GM12875 (cell line): ENCODE measurements around the gene MTFR2.
"Not testable (repeated sequence)": the region's sequence is repeated elsewhere in the genome, so short reads cannot be mapped to it uniquely, and the experiment has no call there.

ENCODE experiments used
- H3K4me3 ChIP-seq: one replicate; pipeline ENCODE4 v1.5.1; 2011; ENCODE audit warnings: low read depth, low read length, control low read depth
- CTCF ChIP-seq: IDR thresholded peaks from 2 replicates; pipeline ENCODE4 v1.5.1; 2011; ENCODE audit warnings: low read depth, mild to moderate bottlenecking, control low read depth, inconsistent platforms, low read length, moderate library complexity, borderline replicate concordance; ENCODE audit not compliant: insufficient read depth

Gene MTFR2

DNA sequence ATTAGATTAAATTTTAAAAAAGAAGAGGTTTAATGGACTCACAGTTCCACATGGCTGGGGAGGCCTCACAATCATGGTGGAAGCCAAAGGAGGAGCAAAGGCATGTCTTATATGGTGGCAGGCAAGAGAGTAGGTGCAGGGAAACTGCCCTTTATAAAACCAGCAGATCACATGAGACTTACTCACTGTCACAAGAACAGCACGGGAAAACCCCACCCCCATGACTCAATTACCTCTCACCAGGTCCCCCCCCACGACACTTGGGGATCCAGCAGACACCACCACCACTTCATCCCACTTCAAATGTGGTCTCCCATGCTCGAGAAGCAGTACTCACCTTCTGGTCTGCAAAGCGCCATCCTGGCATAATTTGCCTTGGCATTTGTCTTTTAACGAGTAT lies 24.6 kb downstream of the MTFR2 start:
- TF ChIP-seq CTCF, result no peak
- H3K4me3 ChIP-seq, result no peak overlapping the region

DNA sequence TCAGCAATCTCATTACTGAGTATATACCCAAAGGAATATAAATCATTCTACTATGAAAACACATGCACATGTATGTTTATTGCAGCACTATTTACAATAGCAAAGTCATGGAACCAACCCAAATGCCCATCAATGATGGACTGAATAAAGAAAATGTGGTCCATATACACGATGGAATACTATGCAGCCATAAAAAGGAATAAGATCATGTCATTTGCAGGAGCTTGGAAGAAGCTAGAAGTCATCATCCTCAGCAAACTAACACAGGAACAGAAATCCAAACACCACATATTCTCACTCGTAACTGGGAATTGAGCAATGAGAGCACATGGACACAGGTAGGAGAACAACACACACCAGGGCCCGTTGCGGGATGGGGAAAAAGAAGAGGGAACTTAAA lies 25.1 kb downstream of the MTFR2 start:
- not testable (repeated sequence) for H3K4me3 ChIP-seq

DNA sequence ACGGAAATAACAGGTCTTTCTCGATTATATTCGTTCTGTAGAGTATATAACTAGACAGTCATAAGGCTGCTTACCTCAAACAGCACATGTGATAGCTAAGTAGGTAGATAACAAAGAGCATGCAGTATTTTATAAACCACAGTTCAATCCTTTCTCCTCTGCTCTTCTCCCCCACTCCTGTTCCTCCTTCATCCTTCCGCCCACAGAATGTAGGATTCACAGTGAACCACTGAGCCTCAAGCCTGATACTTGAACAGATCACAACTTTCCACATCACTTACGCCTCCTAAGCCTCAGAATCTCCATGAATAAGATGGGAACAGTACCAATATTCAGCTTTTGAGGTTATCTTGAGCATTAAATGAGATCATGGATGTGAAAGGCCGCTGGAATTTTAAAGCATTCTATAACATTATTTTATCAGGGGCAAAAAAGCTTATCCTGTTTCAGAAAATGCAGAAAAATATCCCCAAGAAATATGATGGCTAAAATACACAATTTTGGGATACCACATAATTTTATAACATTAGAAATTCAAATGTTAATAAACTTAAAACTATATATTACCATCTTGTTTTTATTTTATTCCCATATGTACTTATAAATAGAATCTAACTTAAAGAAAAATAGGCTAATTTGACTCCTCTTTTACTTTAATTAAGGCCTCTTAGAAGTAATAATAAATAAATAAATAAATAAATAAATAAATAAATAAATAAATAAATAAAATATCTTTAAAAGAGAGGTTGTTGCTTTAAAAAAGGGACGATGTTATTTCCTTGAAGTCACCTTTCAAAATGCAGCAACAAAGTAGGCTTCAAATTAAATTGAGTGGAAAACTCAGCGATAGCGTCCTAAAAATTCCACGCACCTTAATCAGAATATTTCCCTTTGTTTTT lies 33.4 kb downstream of the MTFR2 start:
- no peak for TF ChIP-seq CTCF
- H3K4me3 ChIP-seq, result no peak overlapping the region

DNA sequence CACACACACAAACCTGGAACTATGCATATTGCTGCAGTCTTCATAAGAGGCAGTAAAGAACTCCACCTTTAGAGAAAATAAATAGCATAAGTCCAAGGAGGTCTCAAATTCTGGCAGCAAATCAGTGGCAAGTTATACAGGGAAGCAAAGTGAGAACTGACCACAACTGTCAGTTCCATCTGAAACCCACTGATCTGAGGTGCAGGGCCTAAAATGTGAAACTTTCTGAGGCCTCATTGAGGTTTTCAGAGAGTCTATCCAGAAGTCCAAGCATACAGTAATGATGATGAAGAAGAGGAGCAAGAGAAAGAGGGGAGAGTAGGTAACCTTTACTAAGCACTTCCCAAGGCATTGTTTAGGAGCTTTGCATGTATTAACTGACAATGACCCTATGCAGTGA lies 36.3 kb downstream of the MTFR2 start:
- no peak for TF ChIP-seq CTCF
- H3K4me3 ChIP-seq, result no peak overlapping the region

- H3K4me3 ChIP-seq, result no peak overlapping the region
- TF ChIP-seq CTCF, result no peak
These were observed 37.0 kb downstream of the MTFR2 start for GRCh38 chr6:136213012-136213539.

DNA sequence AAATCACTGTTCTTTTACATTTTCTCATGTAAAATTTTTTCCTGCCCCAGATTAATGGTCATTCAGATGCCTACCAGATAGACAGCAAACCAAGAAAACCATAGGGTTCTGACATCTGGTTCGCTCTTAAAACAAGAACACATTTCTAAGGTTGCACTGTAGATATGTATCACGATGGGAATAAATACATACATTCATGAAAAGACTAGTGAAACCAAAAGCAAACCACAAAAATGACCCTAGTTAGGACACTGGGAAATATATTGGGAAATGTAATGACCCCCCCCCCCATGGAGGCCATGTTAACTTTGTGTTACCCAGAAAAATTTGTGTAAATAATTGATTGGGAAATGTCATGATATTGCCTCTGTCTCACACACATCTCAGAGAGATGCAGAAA lies 37.5 kb downstream of the MTFR2 start:
- no peak for TF ChIP-seq CTCF

GRCh38 chr6:136210398-136211165 lies 39.5 kb downstream of the MTFR2 start:
- no peak overlapping the region for H3K4me3 ChIP-seq
- TF ChIP-seq CTCF, result no peak

More for the DNA sequence above, 37.5 kb downstream of the MTFR2 start:
- H3K4me3 ChIP-seq, result no peak overlapping the region
